GM20000 (cell line): Measurements from ENCODE around the gene HERPUD2.

Experiments
- DNase-seq: peaks from one replicate; pipeline ENCODE4 v3.0.0; 2012; ENCODE audit warnings: low spot score
- TF ChIP-seq, protein P1 (sequence below): IDR thresholded peaks from 2 replicates; pipeline ENCODE4 v1.5.1; 2012; ENCODE audit warnings: mild to moderate bottlenecking, control low read depth; ENCODE audit errors: extremely low read depth, missing control alignments

HERPUD2 gene

DNA sequence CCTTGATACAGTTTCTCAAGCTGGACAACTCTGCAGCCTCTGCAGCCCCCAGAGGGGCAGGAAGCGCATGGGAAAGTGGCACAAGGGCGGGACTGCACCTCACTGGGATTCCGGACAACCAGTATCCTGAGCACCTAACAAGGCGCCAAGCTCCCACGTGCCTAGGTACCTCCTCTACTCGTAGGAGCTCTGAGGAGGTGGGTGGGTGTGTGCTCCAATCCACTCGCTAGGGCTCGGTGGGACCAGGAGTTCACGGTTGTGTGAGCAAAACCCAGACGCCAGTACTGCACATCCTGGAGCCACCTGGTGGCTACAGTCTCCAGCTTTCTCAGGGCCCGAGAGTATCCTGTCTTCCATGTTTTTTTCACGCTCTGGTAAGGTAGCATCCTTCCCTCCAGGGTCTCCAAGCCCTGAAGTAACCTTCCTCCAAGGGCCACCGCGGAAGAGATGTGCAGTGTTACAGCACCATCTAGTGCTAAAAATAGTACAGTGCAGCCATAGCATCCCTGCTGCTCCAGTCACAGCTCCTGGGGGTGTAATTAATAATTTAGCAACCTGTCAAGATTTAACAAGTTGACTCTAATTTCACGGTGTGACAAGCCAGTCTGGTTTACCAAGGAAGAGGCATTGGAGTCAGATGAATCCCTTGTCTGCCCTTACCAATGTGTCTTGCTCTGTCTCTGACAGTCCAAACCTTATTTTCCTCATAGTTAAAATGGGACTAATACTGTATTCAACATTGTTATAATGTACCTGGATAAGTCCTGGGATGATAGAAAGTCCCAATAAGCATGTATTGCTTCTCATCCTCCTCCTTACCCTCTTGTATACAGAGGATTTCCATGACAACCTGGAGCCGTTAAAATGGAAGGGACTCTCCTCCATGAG is 70.4 kb downstream of the HERPUD2 start:
- TF ChIP-seq, protein P1, sequence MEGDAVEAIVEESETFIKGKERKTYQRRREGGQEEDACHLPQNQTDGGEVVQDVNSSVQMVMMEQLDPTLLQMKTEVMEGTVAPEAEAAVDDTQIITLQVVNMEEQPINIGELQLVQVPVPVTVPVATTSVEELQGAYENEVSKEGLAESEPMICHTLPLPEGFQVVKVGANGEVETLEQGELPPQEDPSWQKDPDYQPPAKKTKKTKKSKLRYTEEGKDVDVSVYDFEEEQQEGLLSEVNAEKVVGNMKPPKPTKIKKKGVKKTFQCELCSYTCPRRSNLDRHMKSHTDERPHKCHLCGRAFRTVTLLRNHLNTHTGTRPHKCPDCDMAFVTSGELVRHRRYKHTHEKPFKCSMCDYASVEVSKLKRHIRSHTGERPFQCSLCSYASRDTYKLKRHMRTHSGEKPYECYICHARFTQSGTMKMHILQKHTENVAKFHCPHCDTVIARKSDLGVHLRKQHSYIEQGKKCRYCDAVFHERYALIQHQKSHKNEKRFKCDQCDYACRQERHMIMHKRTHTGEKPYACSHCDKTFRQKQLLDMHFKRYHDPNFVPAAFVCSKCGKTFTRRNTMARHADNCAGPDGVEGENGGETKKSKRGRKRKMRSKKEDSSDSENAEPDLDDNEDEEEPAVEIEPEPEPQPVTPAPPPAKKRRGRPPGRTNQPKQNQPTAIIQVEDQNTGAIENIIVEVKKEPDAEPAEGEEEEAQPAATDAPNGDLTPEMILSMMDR = peak; percentile 92
- peak; percentile 59 for DNase-seq

DNA sequence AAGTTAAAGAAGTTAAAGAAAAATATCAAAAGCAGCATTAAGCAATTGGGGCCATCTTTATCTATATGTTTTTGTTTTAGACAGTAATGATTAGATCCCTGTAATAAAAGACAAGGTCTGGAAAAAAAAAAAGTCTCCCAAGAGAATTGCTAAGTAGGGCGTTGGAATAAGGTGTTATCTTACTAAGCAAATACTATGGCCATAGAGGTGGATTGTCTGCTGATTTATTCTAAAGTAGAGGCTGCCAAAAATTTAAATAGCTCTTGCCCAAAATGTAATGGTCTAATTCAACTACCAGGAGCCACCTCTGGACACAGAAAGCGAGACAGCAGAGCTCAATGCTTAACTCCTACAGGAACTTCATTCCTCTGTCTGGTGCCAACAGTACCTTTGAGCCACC is 71.6 kb downstream of the HERPUD2 start:
- no peak for DNase-seq
- TF ChIP-seq, protein P1 = no peak

DNA sequence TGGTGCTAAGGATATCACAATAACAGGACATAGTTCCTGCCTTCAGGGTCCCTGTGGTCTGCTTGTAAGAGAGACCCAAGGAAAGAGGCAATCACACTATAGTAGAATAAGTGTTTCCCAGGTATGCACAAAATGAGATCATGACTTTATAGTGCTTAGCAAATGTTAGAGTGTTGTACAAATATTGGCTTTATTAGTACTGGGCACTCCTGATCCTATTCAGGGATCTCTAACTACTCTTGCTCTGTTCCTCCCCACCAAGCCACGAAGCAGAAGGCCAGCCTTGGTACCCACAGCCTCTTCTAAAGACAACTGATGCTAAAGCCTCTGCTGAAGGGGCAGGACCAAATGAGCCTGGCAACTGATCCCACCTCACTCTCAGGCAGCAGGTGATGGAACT is 75.1 kb downstream of the HERPUD2 start:
- DNase-seq = no peak
- TF ChIP-seq, protein P1 = no peak

DNA sequence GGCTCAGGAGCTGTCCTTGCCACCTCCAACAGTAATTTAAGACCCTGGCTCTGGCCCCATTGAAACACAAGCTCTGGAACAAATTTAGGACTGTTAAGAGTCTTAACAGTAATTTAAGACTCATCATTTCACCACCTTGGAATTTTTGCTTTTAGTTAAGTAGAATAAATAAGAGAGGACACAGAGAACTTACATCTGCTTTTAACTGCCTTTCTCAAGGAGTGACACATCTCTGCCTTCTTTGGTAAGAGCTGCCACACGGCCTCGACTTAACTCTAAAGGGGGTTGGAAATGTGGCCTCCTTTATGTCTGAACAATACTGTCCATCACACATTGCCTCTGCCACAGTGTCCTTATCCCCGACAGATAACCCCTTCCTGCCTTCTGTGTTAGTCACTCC is 77.9 kb downstream of the HERPUD2 start:
- TF ChIP-seq, protein P1 = no peak
- DNase-seq = no peak

DNA sequence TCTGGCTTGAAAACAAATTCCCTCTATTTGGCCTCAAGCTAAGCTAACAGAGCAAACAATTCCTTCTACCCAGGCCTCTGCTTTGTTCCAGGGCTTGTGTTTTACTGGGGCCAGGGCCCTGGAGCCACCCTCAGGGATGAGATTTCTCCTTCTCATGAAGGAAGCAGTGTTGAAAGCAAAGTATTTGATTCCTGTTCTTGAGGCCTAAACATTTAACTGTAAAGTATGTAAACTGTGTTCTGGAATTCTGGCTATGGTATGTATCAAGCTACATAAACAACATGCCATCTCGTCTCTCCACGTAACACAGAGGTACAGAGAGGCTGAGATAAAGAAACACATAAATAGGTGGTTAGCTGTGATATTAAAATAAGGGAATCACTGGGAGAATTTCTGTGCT is 81.8 kb downstream of the HERPUD2 start:
- no peak for DNase-seq

DNA sequence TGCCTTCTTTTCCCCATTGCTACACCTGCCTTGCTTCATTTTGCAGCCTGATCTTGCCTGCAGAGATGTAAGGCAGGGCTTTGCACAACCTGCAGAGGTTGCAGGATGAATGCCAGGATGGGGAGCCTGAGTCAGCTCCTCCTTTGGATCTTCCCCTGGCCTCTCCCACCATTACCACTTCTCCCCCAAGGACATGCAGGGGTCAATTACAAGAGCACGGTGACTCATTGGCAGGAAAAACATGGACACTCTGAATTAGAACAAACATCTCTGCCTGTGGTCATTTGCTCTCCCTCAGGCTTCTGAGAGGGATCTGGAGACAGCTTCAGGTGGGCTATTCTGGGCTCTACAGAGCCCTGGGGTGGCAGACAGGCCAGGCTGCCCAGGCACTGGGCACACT is 89.2 kb downstream of the HERPUD2 start:
- DNase-seq = no peak
- TF ChIP-seq, protein P1 = no peak

More for the DNA sequence above, 81.8 kb downstream of the HERPUD2 start:
- TF ChIP-seq, protein P1 = no peak

DNA sequence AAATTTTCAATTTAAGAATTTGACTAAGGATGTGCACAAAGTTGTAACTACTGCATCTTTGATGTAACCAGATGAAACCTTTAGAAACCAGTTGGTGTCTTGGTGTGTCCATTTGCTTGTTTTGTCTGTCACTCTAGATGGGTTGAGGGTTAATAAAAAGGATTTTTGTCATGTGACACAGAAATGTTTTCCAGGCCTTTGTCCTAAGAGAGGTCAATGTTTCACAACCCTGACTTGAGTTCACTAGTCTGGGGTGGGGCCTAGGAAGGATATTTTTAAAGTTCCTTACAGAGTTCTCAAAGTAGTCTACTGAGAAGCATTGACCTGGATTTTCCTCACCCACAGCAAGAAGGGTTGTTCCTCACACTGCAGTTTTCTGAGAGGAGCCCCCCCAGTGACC is 90.3 kb downstream of the HERPUD2 start:
- no peak for DNase-seq
- TF ChIP-seq, protein P1 = no peak
